Keratinocyte (primary cell): ENCODE measurements around the gene KLHL15. TPM values are rescaled to one million over a fixed set of nuclear protein-coding genes. Genes with fewer than 3 reads are reported as not detected.

Experiments used
- DNase-seq: peaks from one replicate; pipeline ENCODE4 v3.0.0-alpha.2; 2011; ENCODE audit warnings: low read depth, missing footprints, low spot score
- FAIRE-seq: peaks from 2 replicates; lab custom pipeline; 2011; peaks lifted over from hg19 to GRCh38; lab: Jason Lieb, UNC
- H2AFZ ChIP-seq: 2 replicates; pipeline ENCODE4 v1.6.0; 2012; ENCODE audit warnings: low read length, control low read depth, inconsistent platforms; ENCODE audit not compliant: control insufficient read depth
- H3K27ac ChIP-seq: 2 replicates; pipeline ENCODE4 v1.5.1; 2011; ENCODE audit warnings: low read length; ENCODE audit not compliant: control insufficient read depth, insufficient read depth
- H3K27me3 ChIP-seq: 3 replicates; pipeline ENCODE4 v1.6.0; 2011; ENCODE audit warnings: low read length; ENCODE audit not compliant: control insufficient read depth, insufficient read depth; ENCODE audit errors: extremely low read depth
- H3K36me3 ChIP-seq, 2 experiments: 2 replicates in 1 of 2; 3 replicates in 1 of 2; pipeline ENCODE4 v1.5.1; 2011; ENCODE audit warnings: low read length in 2 of 2, mild to moderate bottlenecking in 1 of 2; ENCODE audit not compliant: control insufficient read depth in 2 of 2, insufficient read depth in 2 of 2; ENCODE audit errors: extremely low read depth in 1 of 2
- H3K4me1 ChIP-seq: 3 replicates; pipeline ENCODE4 v1.5.1; 2011; ENCODE audit warnings: low read length; ENCODE audit not compliant: control insufficient read depth, insufficient read depth; ENCODE audit errors: extremely low read depth
- H3K4me2 ChIP-seq: 3 replicates; pipeline ENCODE4 v1.6.0; 2011; ENCODE audit warnings: low read depth, low read length; ENCODE audit not compliant: control insufficient read depth, insufficient read depth; ENCODE audit errors: extremely low read depth
- H3K4me3 ChIP-seq, 3 experiments: fragments of 200-600 bp in 1 of 3; sonication (generic) in 1 of 3; 2 replicates in 2 of 3; 3 replicates in 1 of 3; pipeline ENCODE4 v1.5.1; 2011 to 2016; ENCODE audit warnings: low read length in 3 of 3, mild to moderate bottlenecking in 3 of 3, control low read depth in 2 of 3, inconsistent platforms in 1 of 3, low read depth in 1 of 3, mixed read lengths in 1 of 3, mixed run types in 1 of 3, moderate library complexity in 1 of 3; ENCODE audit not compliant: control insufficient read depth in 2 of 3, insufficient read depth in 2 of 3; ENCODE audit errors: extremely low read depth in 1 of 3
- H3K79me2 ChIP-seq: 2 replicates; pipeline ENCODE4 v1.6.0; 2012; ENCODE audit warnings: low read length; ENCODE audit not compliant: control insufficient read depth, insufficient read depth
- H3K9ac ChIP-seq: 3 replicates; pipeline ENCODE4 v1.6.0; 2011; ENCODE audit warnings: low read length; ENCODE audit not compliant: control insufficient read depth, insufficient read depth; ENCODE audit errors: extremely low read depth
- H3K9me1 ChIP-seq: 3 replicates; pipeline ENCODE4 v1.6.0; 2011; ENCODE audit warnings: low read length; ENCODE audit not compliant: control insufficient read depth, insufficient read depth; ENCODE audit errors: extremely low read depth
- H3K9me3 ChIP-seq: 2 replicates; pipeline ENCODE4 v1.5.1; 2012; ENCODE audit warnings: low read depth, low read length; ENCODE audit not compliant: control insufficient read depth
- H4K20me1 ChIP-seq: 3 replicates; pipeline ENCODE4 v1.6.0; 2011; ENCODE audit warnings: low read length; ENCODE audit not compliant: control insufficient read depth, insufficient read depth; ENCODE audit errors: extremely low read depth
- CTCF ChIP-seq, 3 experiments: IDR thresholded peaks in 1 of 3; conservative IDR thresholded peaks in 1 of 3; optimal IDR thresholded peaks in 1 of 3; 2 replicates in 2 of 3; 3 replicates in 1 of 3; pipeline versions ENCODE3 to v1.5.1; 2011; ENCODE audit warnings: low read length in 3 of 3, mild to moderate bottlenecking in 3 of 3, moderate library complexity in 2 of 3, control low read depth in 1 of 3, inconsistent platforms in 1 of 3; ENCODE audit not compliant: insufficient read depth in 2 of 3; ENCODE audit errors: extremely low read depth in 1 of 3
- EZH2 ChIP-seq: IDR thresholded peaks from one replicate; pipeline ENCODE4 v1.6.1; 2012; ENCODE audit warnings: inconsistent platforms, mild to moderate bottlenecking, low read length, moderate library complexity
- dilution Hi-C: fragments of 300-500 bp; cut with MboI; formaldehyde crosslinking; loops from one replicate; pipeline ENCODE4 v1.7.0; 2020; ENCODE audit warnings: low sequenced_read_pairs; ENCODE audit not compliant: extremely low pct_ligation_motif_present
- polyA plus RNA-seq, 5 experiments: library from polyadenylated mRNA; depleted of rRNA in 3 of 5; stranded (reverse) in 3 of 5; stranded (forward) in 1 of 5; unstranded in 1 of 5; fragments of >200 nt; gene quantifications; 1 replicate in 1 of 5; 2 replicates in 3 of 5; 3 replicates in 1 of 5; pipeline versions ENCODE4 v1.2.1 to v1.2.3, GENCODE V29; 2011 to 2012; ENCODE audit warnings: missing spikeins in 2 of 5, low read depth in 1 of 5, low replicate concordance in 1 of 5

Gene KLHL15
- polyA plus RNA-seq, 1 donor (not counting 4 experiments of a cell fraction or from before 2014, with no cell fraction given): 3.4 TPM

- dilution Hi-C loops: no loop called here
- Histone ChIP-seq H3K36me3 (no peaks in the 10 kb centered on the region), H3K79me2 (no peaks in the 10 kb centered on the region), H3K4me2 (no peak overlapping the region), H3K4me3 (no peak overlapping the region), H3K27ac (no peak overlapping the region), H3K9me1 (no peaks in the 10 kb centered on the region), H3K27me3 (no peaks in the 10 kb centered on the region), H4K20me1 (no peaks in the 10 kb centered on the region), H3K4me1 (no peaks in the 10 kb centered on the region), H3K9ac (no peak overlapping the region), H2AFZ (no peak overlapping the region), H3K9me3 (no peaks in the 10 kb centered on the region)
- DNase-seq: no peak
- TF ChIP-seq CTCF (optimal IDR thresholded peaks at IDR 0.05 in 1 of 3, IDR thresholded peaks at IDR 0.05 in 1 of 3, conservative IDR thresholded peaks at IDR 0.05 in 1 of 3; ENCODE audit: extremely low read depth in 1 of 3, insufficient read depth in 2 of 3, low read length in 3 of 3) (no peak), EZH2 (no peak)
- FAIRE-seq: no peak
These were observed 3.6 kb upstream of the KLHL15 start for GRCh38 chrX:24030597-24030996.

GRCh38 chrX:24027985-24028384 is 999 bp upstream of the KLHL15 start:
- TF ChIP-seq CTCF (optimal IDR thresholded peaks at IDR 0.05 in 1 of 3, IDR thresholded peaks at IDR 0.05 in 1 of 3, conservative IDR thresholded peaks at IDR 0.05 in 1 of 3; ENCODE audit: extremely low read depth in 1 of 3, insufficient read depth in 2 of 3, low read length in 3 of 3): no peak
- TF ChIP-seq EZH2: no peak
- no peak for FAIRE-seq

More at GRCh38 chrX:24027985-24028384, 999 bp upstream of the KLHL15 start:
- no peaks in the 10 kb centered on the region for H3K36me3 ChIP-seq
- H3K79me2 ChIP-seq: peaks cover 16% of the 10 kb centered on the region
- H2AFZ ChIP-seq: no peak overlapping the region
- no peaks in the 10 kb centered on the region for H3K9me3 ChIP-seq
- no peaks in the 10 kb centered on the region for H3K27me3 ChIP-seq
- dilution Hi-C loops: no loop called here
- H3K9ac ChIP-seq: no peak overlapping the region
- H3K4me1 ChIP-seq: no peaks in the 10 kb centered on the region
- no peak overlapping the region for H3K4me3 ChIP-seq
- no peak overlapping the region for H3K4me2 ChIP-seq
- no peak overlapping the region for H3K27ac ChIP-seq
- no peaks in the 10 kb centered on the region for H4K20me1 ChIP-seq
- DNase-seq: no peak
- H3K9me1 ChIP-seq: no peaks in the 10 kb centered on the region
